ENCODE data around the gene DPYSL4. TPM values are rescaled to one million over a fixed set of nuclear protein-coding genes. Genes with fewer than 3 reads are reported as not detected.

Gene DPYSL4
- total and polyA plus RNA-seq, 2 experiments from 2014 or later, result 10.6 to 23.9 TPM

DNA sequence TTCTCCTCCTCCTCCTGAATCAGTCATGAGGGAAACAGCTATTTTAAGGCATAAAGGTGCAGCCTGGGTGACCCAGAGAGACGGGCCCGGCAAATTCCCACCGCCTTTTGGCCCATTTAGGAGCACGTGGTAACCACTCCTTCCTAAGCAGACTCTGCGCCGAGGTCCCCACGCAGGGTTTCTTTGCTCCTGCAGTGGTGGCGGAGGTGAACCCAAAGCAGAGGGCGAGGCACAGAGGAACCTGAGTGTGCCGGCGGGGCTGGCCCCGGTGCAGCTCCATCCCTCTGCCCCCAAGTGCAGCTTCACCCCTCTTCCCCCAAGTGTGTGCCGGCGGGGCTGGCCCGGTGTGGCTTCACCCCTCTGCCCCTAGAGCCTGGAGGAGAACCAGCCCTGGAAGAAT is 50.6 kb downstream of the DPYSL4 start:
- Histone ChIP-seq H3F3A (replicated peaks; ENCODE audit: low read depth) (no peaks in the 10 kb centered on the region), H4K20me1 (replicated peaks; ENCODE audit: insufficient read depth) (no peaks in the 10 kb centered on the region), H3K4me1 (ENCODE audit: insufficient read depth) (no peaks in the 10 kb centered on the region), H3K4me2 (no peak overlapping the region), H3K27me3 (ENCODE audit: insufficient read depth) (no peaks in the 10 kb centered on the region), H2AFZ (no peak overlapping the region), H3K9me2 (ENCODE audit: insufficient read depth) (no peaks in the 10 kb centered on the region), H3K79me2 (replicated peaks; ENCODE audit: insufficient read depth) (no peaks in the 10 kb centered on the region), H3K4me3 (no peak overlapping the region), H3K36me3 (ENCODE audit: insufficient read depth) (no peaks in the 10 kb centered on the region), H3K27ac (ENCODE audit: low read depth) (no peak overlapping the region)
- Mint-ChIP-seq H3K36me3 (ENCODE audit: low read depth) (no peaks in the 10 kb centered on the region), H3K27me3 (ENCODE audit: insufficient read depth, low read depth, poor library complexity) (peaks cover 6% of the 10 kb centered on the region), H3K9me3 (no peaks in the 10 kb centered on the region), H3K4me1 (peaks cover 8% of the 10 kb centered on the region), H3K4me3 (no peak overlapping the region), H3K27ac (no peak overlapping the region)
- no peak for DNase-seq (ENCODE audit: low spot score)
- peak; percentile 20; the same call in 2 of the 3 replicates for ATAC-seq
- TF ChIP-seq, protein P1, sequence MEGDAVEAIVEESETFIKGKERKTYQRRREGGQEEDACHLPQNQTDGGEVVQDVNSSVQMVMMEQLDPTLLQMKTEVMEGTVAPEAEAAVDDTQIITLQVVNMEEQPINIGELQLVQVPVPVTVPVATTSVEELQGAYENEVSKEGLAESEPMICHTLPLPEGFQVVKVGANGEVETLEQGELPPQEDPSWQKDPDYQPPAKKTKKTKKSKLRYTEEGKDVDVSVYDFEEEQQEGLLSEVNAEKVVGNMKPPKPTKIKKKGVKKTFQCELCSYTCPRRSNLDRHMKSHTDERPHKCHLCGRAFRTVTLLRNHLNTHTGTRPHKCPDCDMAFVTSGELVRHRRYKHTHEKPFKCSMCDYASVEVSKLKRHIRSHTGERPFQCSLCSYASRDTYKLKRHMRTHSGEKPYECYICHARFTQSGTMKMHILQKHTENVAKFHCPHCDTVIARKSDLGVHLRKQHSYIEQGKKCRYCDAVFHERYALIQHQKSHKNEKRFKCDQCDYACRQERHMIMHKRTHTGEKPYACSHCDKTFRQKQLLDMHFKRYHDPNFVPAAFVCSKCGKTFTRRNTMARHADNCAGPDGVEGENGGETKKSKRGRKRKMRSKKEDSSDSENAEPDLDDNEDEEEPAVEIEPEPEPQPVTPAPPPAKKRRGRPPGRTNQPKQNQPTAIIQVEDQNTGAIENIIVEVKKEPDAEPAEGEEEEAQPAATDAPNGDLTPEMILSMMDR (conservative IDR thresholded peaks at IDR 0.05; ENCODE audit: low read depth in 2 of 2), result no peak
- no peak for TF ChIP-seq EZH2 (IDR thresholded peaks at IDR 0.05; ENCODE audit: low read depth, unreplicated experiment)
- TF ChIP-seq, protein P2, sequence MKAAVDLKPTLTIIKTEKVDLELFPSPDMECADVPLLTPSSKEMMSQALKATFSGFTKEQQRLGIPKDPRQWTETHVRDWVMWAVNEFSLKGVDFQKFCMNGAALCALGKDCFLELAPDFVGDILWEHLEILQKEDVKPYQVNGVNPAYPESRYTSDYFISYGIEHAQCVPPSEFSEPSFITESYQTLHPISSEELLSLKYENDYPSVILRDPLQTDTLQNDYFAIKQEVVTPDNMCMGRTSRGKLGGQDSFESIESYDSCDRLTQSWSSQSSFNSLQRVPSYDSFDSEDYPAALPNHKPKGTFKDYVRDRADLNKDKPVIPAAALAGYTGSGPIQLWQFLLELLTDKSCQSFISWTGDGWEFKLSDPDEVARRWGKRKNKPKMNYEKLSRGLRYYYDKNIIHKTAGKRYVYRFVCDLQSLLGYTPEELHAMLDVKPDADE (IDR thresholded peaks at IDR 0.05), result no peak

DNA sequence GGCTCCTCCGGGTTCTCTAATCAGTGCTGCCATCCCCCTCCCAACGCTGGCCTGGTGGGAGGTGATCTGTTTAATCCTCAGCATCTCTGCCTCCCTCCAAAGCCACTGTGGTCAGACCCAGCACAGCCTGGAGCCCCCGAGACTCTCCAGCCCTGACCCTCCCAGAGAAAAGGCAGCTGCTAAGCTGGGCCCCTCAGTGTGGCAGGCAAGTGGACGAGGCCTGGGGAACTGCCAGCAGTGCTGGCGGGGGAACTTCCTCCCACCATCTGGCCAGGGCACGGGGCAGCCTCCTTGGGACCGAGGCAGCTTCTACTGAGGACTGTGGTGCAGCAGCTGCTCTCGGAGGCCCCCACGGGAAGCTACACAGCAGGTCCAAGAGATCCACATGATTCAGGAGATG is 51.1 kb downstream of the DPYSL4 start:
- Histone ChIP-seq H3F3A (replicated peaks; ENCODE audit: low read depth) (no peaks in the 10 kb centered on the region), H3K4me2 (no peak overlapping the region), H3K4me1 (ENCODE audit: insufficient read depth) (no peaks in the 10 kb centered on the region), H3K79me2 (replicated peaks; ENCODE audit: insufficient read depth) (no peaks in the 10 kb centered on the region), H3K27ac (ENCODE audit: low read depth) (no peak overlapping the region), H3K9me2 (ENCODE audit: insufficient read depth) (no peaks in the 10 kb centered on the region), H4K20me1 (replicated peaks; ENCODE audit: insufficient read depth) (no peaks in the 10 kb centered on the region), H3K36me3 (ENCODE audit: insufficient read depth) (no peaks in the 10 kb centered on the region), H2AFZ (no peak overlapping the region), H3K4me3 (no peak overlapping the region), H3K27me3 (ENCODE audit: insufficient read depth) (no peaks in the 10 kb centered on the region)
- H3K4me3 Mint-ChIP-seq, result no peak overlapping the region
- DNase-seq (ENCODE audit: low spot score) (no peak), ATAC-seq (peak; percentile 23)
- H3K27me3 Mint-ChIP-seq (ENCODE audit: insufficient read depth, low read depth, poor library complexity), result peaks cover 6% of the 10 kb centered on the region
- TF ChIP-seq JUNB (IDR thresholded peaks at IDR 0.05; ENCODE audit: unreplicated experiment) (no peak), EZH2phosphoT487 (IDR thresholded peaks at IDR 0.05; ENCODE audit: unreplicated experiment) (no peak), STAT1 (IDR thresholded peaks at IDR 0.05; ENCODE audit: unreplicated experiment) (no peak), ZNF331 (CRISPR knock-in tag; IDR thresholded peaks at IDR 0.05; ENCODE audit: low read depth) (no peak), POLR2AphosphoS5 (IDR thresholded peaks at IDR 0.05; ENCODE audit: low read depth) (no peak), CREB1 (CRISPR knock-in tag; IDR thresholded peaks at IDR 0.05; ENCODE audit: low read depth) (no peak), NANOG (IDR thresholded peaks at IDR 0.05; ENCODE audit: borderline replicate concordance) (no peak)
- TF ChIP-seq, protein P2 (IDR thresholded peaks at IDR 0.05), result no peak
- TF ChIP-seq, protein P1 (conservative IDR thresholded peaks at IDR 0.05; ENCODE audit: low read depth in 2 of 2), result no peak
- H3K9me3 Mint-ChIP-seq, result no peaks in the 10 kb centered on the region
- H3K27ac Mint-ChIP-seq, result no peak overlapping the region
- peaks cover 11% of the 10 kb centered on the region for H3K4me1 Mint-ChIP-seq
- H3K36me3 Mint-ChIP-seq (ENCODE audit: low read depth), result no peaks in the 10 kb centered on the region

Data from GM23338 (cell line).